Neural cell (in vitro differentiated cells): Measurements from ENCODE around the gene PNLIPRP3.

ENCODE experiments used
- CTCF ChIP-seq: fragments of 450-650 bp; IDR thresholded peaks from 2 replicates; pipeline ENCODE4 v1.5.1; 2014; ENCODE audit warnings: antibody characterized with exemption, mild to moderate bottlenecking, moderate library complexity; ENCODE audit not compliant: poor library complexity, severe bottlenecking
- EP300 ChIP-seq: fragments of 450-650 bp; conservative IDR thresholded peaks from 2 replicates; pipeline ENCODE4 v1.6.1; 2014; ENCODE audit warnings: antibody characterized with exemption, mild to moderate bottlenecking, moderate library complexity; ENCODE audit not compliant: poor library complexity, severe bottlenecking
- TF ChIP-seq, protein P1 (sequence below): IDR thresholded peaks from 2 replicates; pipeline ENCODE4 v1.6.1; 2012; ENCODE audit warnings: borderline replicate concordance

DNA sequence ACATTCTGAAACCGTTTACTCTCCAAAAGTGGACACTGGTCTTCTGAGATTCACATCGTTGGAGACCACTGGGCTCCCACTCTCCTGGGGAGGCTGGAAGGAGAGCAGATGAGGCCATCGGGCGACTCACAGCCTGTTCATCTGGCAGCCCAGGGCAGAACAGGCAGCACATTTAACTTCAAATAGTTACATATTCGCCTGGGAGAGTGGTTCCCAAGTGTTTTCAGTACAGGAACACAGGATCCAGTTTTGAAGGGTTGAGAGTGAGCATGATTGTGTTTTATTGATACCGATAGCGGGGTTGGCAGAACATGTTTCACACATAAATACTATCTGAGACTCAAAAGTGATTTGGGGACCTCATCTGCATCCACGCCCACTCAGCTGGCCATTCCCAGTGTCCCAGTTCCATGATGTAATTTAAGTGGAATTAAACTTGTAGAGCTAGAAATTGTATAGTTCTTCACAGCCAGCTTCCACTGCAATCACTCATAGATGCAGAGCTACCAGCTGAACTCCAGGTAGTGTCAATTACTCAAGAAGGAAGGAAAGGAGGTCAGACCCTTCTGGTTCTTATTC lies 95.2 kb downstream of the PNLIPRP3 start:
- TF ChIP-seq, protein P1, sequence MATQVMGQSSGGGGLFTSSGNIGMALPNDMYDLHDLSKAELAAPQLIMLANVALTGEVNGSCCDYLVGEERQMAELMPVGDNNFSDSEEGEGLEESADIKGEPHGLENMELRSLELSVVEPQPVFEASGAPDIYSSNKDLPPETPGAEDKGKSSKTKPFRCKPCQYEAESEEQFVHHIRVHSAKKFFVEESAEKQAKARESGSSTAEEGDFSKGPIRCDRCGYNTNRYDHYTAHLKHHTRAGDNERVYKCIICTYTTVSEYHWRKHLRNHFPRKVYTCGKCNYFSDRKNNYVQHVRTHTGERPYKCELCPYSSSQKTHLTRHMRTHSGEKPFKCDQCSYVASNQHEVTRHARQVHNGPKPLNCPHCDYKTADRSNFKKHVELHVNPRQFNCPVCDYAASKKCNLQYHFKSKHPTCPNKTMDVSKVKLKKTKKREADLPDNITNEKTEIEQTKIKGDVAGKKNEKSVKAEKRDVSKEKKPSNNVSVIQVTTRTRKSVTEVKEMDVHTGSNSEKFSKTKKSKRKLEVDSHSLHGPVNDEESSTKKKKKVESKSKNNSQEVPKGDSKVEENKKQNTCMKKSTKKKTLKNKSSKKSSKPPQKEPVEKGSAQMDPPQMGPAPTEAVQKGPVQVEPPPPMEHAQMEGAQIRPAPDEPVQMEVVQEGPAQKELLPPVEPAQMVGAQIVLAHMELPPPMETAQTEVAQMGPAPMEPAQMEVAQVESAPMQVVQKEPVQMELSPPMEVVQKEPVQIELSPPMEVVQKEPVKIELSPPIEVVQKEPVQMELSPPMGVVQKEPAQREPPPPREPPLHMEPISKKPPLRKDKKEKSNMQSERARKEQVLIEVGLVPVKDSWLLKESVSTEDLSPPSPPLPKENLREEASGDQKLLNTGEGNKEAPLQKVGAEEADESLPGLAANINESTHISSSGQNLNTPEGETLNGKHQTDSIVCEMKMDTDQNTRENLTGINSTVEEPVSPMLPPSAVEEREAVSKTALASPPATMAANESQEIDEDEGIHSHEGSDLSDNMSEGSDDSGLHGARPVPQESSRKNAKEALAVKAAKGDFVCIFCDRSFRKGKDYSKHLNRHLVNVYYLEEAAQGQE: no peak
- TF ChIP-seq CTCF (no peak), EP300 (no peak)
